ENCODE data around the gene CFTR.
"Not testable (repeated sequence)": the region's sequence is repeated elsewhere in the genome, so short reads cannot be mapped to it uniquely, and the experiment has no call there.

Gene CFTR

DNA sequence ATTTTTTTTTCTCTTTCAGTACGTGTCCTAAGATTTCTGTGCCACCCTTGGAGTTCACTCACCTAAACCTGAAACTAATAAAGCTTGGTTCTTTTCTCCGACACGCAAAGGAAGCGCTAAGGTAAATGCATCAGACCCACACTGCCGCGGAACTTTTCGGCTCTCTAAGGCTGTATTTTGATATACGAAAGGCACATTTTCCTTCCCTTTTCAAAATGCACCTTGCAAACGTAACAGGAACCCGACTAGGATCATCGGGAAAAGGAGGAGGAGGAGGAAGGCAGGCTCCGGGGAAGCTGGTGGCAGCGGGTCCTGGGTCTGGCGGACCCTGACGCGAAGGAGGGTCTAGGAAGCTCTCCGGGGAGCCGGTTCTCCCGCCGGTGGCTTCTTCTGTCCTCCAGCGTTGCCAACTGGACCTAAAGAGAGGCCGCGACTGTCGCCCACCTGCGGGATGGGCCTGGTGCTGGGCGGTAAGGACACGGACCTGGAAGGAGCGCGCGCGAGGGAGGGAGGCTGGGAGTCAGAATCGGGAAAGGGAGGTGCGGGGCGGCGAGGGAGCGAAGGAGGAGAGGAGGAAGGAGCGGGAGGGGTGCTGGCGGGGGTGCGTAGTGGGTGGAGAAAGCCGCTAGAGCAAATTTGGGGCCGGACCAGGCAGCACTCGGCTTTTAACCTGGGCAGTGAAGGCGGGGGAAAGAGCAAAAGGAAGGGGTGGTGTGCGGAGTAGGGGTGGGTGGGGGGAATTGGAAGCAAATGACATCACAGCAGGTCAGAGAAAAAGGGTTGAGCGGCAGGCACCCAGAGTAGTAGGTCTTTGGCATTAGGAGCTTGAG is at the start of gene CFTR:
CFTR (plus strand) TSS at position 801 of the 830 bp plus-strand sequence. CDS start 70 bp downstream, outside the sequence.
- H3K4me3 ChIP-seq (ENCODE audit: low read depth in 1 of 5, low read length in 5 of 5), result peak within 1 kb of the TSS; percentile 39 to 61 (median 56)
- no peaks in the 10 kb centered on the region for H3K36me3 ChIP-seq (ENCODE audit: control insufficient read depth in 5 of 5, insufficient read depth in 5 of 5, low read length in 5 of 5)
- H3K9me3 ChIP-seq (ENCODE audit: control insufficient read depth in 5 of 5, low read length in 5 of 5), result no peaks in the 10 kb centered on the region
- H3K27ac ChIP-seq (ENCODE audit: low read depth, low read length), result no peak within 1 kb of the TSS
- H3K4me1 ChIP-seq (ENCODE audit: control insufficient read depth in 5 of 5, insufficient read depth in 5 of 5, low read length in 5 of 5), result peaks cover 0 to 16% (median 9%) of the 10 kb centered on the region in 5 donors
- peaks cover 3 to 16% (median 10%) of the 10 kb centered on the region in 5 donors for H3K27me3 ChIP-seq (ENCODE audit: control insufficient read depth in 5 of 5, insufficient read depth in 4 of 5, low read length in 5 of 5)
- H3K9ac ChIP-seq (ENCODE audit: low read length in 5 of 5), result peak within 1 kb of the TSS in 1 of 5 donors; percentile 19

DNA sequence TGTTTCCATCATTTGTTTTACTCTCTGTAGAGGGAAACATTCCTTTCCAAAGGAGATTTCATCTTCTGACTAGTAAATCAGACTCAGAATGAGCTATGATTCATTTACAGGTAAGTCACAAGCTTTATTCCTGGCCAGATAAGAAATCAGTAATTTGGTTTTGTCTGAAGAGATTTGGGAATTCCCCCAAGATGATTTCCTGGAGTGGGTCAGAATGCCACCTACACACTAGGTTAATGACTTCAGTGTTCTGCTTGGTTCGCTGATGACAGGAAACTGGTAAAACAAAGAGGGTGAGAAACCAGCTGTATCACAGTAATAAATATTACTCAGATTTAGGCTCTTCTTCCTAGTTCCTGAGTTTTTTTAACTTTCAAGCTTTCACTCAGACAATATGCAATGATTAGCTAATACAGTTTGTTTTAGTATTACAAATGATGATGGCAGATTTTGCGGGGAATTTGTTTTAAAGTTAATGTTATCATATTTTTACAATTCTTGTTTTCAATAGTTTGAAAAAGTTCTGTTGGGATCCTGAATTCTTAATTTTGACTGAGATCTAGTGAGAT is 44.3 kb upstream of the CFTR start:
- no peaks in the 10 kb centered on the region for H3K4me1 ChIP-seq (ENCODE audit: control insufficient read depth in 5 of 5, insufficient read depth in 5 of 5, low read length in 5 of 5)
- no peak overlapping the region for H3K27ac ChIP-seq (ENCODE audit: low read depth, low read length)
- no peak overlapping the region for H3K9ac ChIP-seq (ENCODE audit: low read length in 5 of 5)
- no peaks in the 10 kb centered on the region for H3K36me3 ChIP-seq (ENCODE audit: control insufficient read depth in 5 of 5, insufficient read depth in 5 of 5, low read length in 5 of 5)
- no peak overlapping the region for H3K4me3 ChIP-seq (ENCODE audit: low read depth in 1 of 5, low read length in 5 of 5)
- no peaks in the 10 kb centered on the region for H3K27me3 ChIP-seq (ENCODE audit: control insufficient read depth in 5 of 5, insufficient read depth in 4 of 5, low read length in 5 of 5)
- no peaks in the 10 kb centered on the region for H3K9me3 ChIP-seq (ENCODE audit: control insufficient read depth in 5 of 5, low read length in 5 of 5)

DNA sequence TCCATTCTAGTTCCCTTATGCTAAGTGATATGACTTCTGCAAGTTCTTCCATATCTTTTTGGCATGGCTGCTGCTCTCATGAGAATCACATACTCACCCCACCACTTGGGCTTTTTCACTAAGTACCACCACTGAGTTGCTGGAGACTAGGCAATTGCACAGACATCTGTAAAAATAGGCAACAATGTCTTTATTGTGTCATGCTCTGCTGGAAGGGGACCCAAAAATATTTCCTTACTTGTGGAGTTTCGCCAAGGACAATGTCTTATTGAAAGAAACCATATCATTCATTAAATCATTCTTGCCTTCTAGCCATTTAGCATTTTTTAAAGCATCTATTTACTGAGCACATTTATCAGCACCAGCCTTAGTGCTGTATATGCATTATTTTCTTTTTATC is 35.2 kb upstream of the CFTR start:
- Histone ChIP-seq H3K27ac (ENCODE audit: low read depth, low read length) (no peak overlapping the region), H3K27me3 (ENCODE audit: control insufficient read depth in 5 of 5, insufficient read depth in 4 of 5, low read length in 5 of 5) (peaks cover 0 to 2% (median 0%) of the 10 kb centered on the region in 5 donors), H3K4me1 (ENCODE audit: control insufficient read depth in 5 of 5, insufficient read depth in 5 of 5, low read length in 5 of 5) (no peaks in the 10 kb centered on the region), H3K9me3 (ENCODE audit: control insufficient read depth in 5 of 5, low read length in 5 of 5) (peaks cover 0 to 6% (median 0%) of the 10 kb centered on the region in 5 donors), H3K36me3 (ENCODE audit: control insufficient read depth in 5 of 5, insufficient read depth in 5 of 5, low read length in 5 of 5) (no peaks in the 10 kb centered on the region), H3K9ac (ENCODE audit: low read length in 5 of 5) (no peak overlapping the region), H3K4me3 (ENCODE audit: low read depth in 1 of 5, low read length in 5 of 5) (no peak overlapping the region)

DNA sequence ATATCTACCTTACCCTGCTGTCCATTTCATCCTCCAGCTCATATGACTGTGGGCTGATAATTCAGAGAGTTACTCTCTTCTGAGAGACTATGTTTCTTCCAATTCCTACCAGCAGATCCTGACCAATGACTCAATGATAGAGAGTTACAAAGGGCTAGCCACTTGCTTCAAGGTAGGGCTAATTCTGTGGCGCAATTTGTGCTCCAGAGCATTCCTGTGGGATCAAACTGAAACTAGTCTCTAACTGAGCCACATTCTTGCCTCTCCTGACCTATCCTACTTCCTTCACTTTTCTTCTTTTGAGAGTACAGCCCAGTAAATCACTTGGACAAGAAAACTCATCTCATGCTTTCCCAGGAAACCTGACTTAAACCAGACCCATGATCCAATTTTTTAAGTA is 34.6 kb upstream of the CFTR start:
- H3K27ac ChIP-seq (ENCODE audit: low read depth, low read length), result no peak overlapping the region
- H3K4me1 ChIP-seq (ENCODE audit: control insufficient read depth in 5 of 5, insufficient read depth in 5 of 5, low read length in 5 of 5), result no peaks in the 10 kb centered on the region
- H3K9ac ChIP-seq (ENCODE audit: low read length in 5 of 5), result no peak overlapping the region
- H3K9me3 ChIP-seq (ENCODE audit: control insufficient read depth in 5 of 5, low read length in 5 of 5), result peaks cover 0 to 6% (median 0%) of the 10 kb centered on the region in 5 donors
- no peaks in the 10 kb centered on the region for H3K36me3 ChIP-seq (ENCODE audit: control insufficient read depth in 5 of 5, insufficient read depth in 5 of 5, low read length in 5 of 5)
- H3K27me3 ChIP-seq (ENCODE audit: control insufficient read depth in 5 of 5, insufficient read depth in 4 of 5, low read length in 5 of 5), result peaks cover 0 to 2% (median 0%) of the 10 kb centered on the region in 5 donors
- H3K4me3 ChIP-seq (ENCODE audit: low read depth in 1 of 5, low read length in 5 of 5), result no peak overlapping the region

DNA sequence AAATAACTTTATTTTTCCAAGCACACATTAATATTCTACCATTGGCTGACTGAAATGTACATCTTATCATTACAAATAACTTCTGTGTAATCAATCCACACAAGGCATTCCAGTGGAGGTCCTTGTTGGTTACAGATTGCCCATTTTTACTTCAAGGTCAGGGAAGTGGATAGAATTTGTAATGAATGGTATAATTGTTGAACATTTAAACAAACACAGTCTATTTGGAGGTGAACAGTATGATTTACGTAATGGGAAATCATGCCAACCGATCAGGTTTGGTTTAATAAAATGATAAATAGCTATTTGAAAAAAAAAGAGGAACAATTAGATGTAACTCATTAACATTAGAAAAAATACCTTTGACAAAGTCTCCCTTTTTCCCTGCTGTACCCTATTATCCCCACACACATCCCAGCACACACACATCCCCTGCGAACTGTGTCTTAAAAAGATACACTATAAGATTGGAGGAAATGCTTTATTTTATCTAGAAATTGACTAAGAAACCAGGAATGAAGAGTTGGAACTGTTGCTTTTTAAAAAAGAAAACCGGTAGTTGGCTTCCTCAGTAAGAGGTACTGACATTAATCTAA is 33.5 kb upstream of the CFTR start:
- Histone ChIP-seq H3K27ac (ENCODE audit: low read depth, low read length) (no peak overlapping the region), H3K9me3 (ENCODE audit: control insufficient read depth in 5 of 5, low read length in 5 of 5) (peaks cover 0 to 6% (median 0%) of the 10 kb centered on the region in 5 donors), H3K9ac (ENCODE audit: low read length in 5 of 5) (no peak overlapping the region), H3K27me3 (ENCODE audit: control insufficient read depth in 5 of 5, insufficient read depth in 4 of 5, low read length in 5 of 5) (peaks cover 0 to 2% (median 0%) of the 10 kb centered on the region in 5 donors), H3K36me3 (ENCODE audit: control insufficient read depth in 5 of 5, insufficient read depth in 5 of 5, low read length in 5 of 5) (no peaks in the 10 kb centered on the region), H3K4me1 (ENCODE audit: control insufficient read depth in 5 of 5, insufficient read depth in 5 of 5, low read length in 5 of 5) (no peaks in the 10 kb centered on the region), H3K4me3 (ENCODE audit: low read depth in 1 of 5, low read length in 5 of 5) (no peak overlapping the region)

DNA sequence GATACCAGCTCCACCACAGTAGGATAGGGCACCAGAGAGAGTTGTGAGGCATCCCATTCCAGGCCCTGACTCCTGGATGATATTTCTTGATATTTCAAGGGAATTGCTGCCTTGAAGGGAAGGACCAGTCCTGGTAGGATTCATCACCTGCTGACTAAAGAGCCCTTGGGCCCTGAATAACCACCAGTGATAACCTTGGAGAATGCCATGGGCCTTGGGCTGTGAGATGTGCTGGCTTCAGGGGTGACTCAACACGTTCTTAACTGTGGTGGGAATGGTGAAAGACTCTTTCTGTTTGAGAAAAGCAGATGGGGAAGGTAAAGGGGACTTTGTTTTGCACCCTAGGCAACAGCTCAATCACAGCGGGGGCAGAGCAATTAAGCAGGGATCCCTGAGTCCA is 31.2 kb upstream of the CFTR start:
- H3K4me1 ChIP-seq (ENCODE audit: control insufficient read depth in 5 of 5, insufficient read depth in 5 of 5, low read length in 5 of 5), result no peaks in the 10 kb centered on the region
- H3K27ac ChIP-seq (ENCODE audit: low read depth, low read length), result no peak overlapping the region
- H3K9ac ChIP-seq (ENCODE audit: low read length in 5 of 5), result no peak overlapping the region
- H3K27me3 ChIP-seq (ENCODE audit: control insufficient read depth in 5 of 5, insufficient read depth in 4 of 5, low read length in 5 of 5), result peaks cover 0 to 2% (median 0%) of the 10 kb centered on the region in 5 donors
- no peaks in the 10 kb centered on the region for H3K36me3 ChIP-seq (ENCODE audit: control insufficient read depth in 5 of 5, insufficient read depth in 5 of 5, low read length in 5 of 5)
- H3K4me3 ChIP-seq (ENCODE audit: low read depth in 1 of 5, low read length in 5 of 5), result no peak overlapping the region
- H3K9me3 ChIP-seq (ENCODE audit: control insufficient read depth in 5 of 5, low read length in 5 of 5), result peaks cover 0 to 6% (median 0%) of the 10 kb centered on the region in 5 donors

DNA sequence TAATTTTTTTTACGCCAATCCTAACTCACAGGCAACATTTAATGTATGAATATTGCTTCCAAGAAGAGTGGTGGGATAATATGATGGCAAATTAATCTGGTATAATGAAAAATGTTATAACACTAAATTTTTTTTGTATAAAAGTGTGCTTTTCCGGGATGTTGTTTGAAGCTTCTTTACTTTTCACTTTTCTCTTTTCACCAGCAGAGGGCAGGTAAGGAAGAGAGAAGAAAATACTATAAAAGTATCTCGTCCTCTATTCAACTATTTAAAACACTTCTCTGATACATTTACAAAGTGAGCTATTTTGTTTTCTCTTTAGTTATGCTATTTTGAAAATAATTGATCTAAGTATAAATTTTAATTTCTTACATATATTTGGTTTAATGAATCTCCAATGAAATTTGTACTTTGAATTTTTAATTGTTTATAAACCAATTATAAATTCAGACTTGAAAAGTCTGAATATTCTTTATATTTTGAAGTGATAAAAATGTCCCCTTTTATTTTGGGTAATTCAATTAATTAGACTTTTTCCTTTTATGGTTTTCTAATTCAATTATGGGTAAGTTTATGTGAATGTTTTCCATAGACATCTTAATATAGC is 20.7 kb upstream of the CFTR start:
- Histone ChIP-seq H3K27ac (ENCODE audit: low read depth, low read length) (no peak overlapping the region), H3K27me3 (ENCODE audit: control insufficient read depth in 5 of 5, insufficient read depth in 4 of 5, low read length in 5 of 5) (no peaks in the 10 kb centered on the region), H3K9ac (ENCODE audit: low read length in 5 of 5) (no peak overlapping the region), H3K4me1 (ENCODE audit: control insufficient read depth in 5 of 5, insufficient read depth in 5 of 5, low read length in 5 of 5) (no peaks in the 10 kb centered on the region), H3K36me3 (ENCODE audit: control insufficient read depth in 5 of 5, insufficient read depth in 5 of 5, low read length in 5 of 5) (no peaks in the 10 kb centered on the region), H3K4me3 (ENCODE audit: low read depth in 1 of 5, low read length in 5 of 5) (no peak overlapping the region), H3K9me3 (ENCODE audit: control insufficient read depth in 5 of 5, low read length in 5 of 5) (peaks cover 0 to 3% (median 0%) of the 10 kb centered on the region in 5 donors)

DNA sequence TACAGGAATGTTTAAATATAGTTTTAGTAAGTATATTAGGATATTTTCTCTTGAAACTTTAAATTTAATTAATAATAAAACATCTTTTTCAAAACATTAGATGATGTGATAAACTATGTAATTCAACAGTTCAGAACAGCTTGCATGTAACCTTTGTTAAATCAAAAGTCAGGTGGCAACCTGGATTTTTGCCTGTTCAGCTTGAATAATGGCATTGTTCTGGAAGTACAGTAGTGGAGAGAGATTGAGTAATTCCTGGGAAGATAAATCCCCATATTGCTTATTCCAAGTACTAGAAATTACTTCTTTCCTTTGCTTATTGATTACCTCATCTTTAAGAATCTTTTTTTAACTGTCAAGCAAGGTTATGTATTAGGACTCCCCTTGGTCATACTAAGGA is 20.1 kb upstream of the CFTR start:
- H3K4me3 ChIP-seq (ENCODE audit: low read depth in 1 of 5, low read length in 5 of 5), result no peak overlapping the region
- H3K27ac ChIP-seq (ENCODE audit: low read depth, low read length), result no peak overlapping the region
- H3K9ac ChIP-seq (ENCODE audit: low read length in 5 of 5), result no peak overlapping the region
- H3K9me3 ChIP-seq (ENCODE audit: control insufficient read depth in 5 of 5, low read length in 5 of 5), result peaks cover 0 to 3% (median 0%) of the 10 kb centered on the region in 5 donors
- H3K4me1 ChIP-seq (ENCODE audit: control insufficient read depth in 5 of 5, insufficient read depth in 5 of 5, low read length in 5 of 5), result no peaks in the 10 kb centered on the region
- H3K36me3 ChIP-seq (ENCODE audit: control insufficient read depth in 5 of 5, insufficient read depth in 5 of 5, low read length in 5 of 5), result no peaks in the 10 kb centered on the region
- no peaks in the 10 kb centered on the region for H3K27me3 ChIP-seq (ENCODE audit: control insufficient read depth in 5 of 5, insufficient read depth in 4 of 5, low read length in 5 of 5)

DNA sequence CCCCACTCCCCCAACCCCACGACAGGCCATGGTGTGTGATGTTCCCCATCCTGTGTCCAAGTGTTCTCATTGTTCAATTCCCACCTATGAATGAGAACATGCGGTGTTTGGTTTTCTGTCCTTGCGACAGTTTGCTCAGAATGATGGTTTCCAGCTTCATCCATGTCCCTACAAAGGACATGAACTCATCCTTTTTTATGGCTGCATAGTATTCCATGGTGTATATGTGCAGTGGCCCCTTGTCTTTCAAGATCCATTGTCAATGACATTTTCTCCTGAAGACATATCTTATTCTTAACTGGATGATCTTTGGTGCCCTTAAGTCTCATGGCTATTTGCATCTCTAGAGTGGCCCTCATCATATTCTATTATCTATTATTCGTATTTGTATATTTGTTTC is 19.0 kb upstream of the CFTR start:
- H3K27me3 ChIP-seq (ENCODE audit: control insufficient read depth in 5 of 5, insufficient read depth in 4 of 5, low read length in 5 of 5); H3K27ac ChIP-seq (ENCODE audit: low read depth, low read length); H3K36me3 ChIP-seq (ENCODE audit: control insufficient read depth in 5 of 5, insufficient read depth in 5 of 5, low read length in 5 of 5); H3K4me3 ChIP-seq (ENCODE audit: low read depth in 1 of 5, low read length in 5 of 5); H3K9me3 ChIP-seq (ENCODE audit: control insufficient read depth in 5 of 5, low read length in 5 of 5); H3K4me1 ChIP-seq (ENCODE audit: control insufficient read depth in 5 of 5, insufficient read depth in 5 of 5, low read length in 5 of 5); H3K9ac ChIP-seq (ENCODE audit: low read length in 5 of 5): not testable (repeated sequence)

DNA sequence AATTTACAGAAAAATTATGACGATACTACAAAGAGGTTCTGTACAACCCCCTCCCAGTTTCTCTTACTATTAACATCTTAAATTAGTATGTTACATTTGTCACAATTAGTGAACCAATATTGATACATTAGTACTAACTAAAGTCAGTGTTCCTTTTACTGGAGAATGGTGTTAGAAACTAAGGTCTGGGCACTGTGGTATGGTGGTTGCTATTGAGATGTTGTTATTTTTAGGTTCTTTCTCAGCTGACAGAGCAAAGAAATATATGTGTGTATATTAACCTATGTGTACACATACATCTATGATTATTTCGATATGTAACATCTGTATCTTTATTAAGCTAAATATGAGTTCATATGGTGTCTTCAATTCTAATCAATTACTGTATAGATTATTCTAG is 11.7 kb upstream of the CFTR start:
- H3K27ac ChIP-seq (ENCODE audit: low read depth, low read length), result no peak overlapping the region
- no peaks in the 10 kb centered on the region for H3K27me3 ChIP-seq (ENCODE audit: control insufficient read depth in 5 of 5, insufficient read depth in 4 of 5, low read length in 5 of 5)
- peaks cover 0 to under 1% (median 0%) of the 10 kb centered on the region in 5 donors for H3K9me3 ChIP-seq (ENCODE audit: control insufficient read depth in 5 of 5, low read length in 5 of 5)

More for the DNA sequence above, 11.7 kb upstream of the CFTR start:
- H3K36me3 ChIP-seq (ENCODE audit: control insufficient read depth in 5 of 5, insufficient read depth in 5 of 5, low read length in 5 of 5), result no peaks in the 10 kb centered on the region
- H3K9ac ChIP-seq (ENCODE audit: low read length in 5 of 5), result no peak overlapping the region
- no peak overlapping the region for H3K4me3 ChIP-seq (ENCODE audit: low read depth in 1 of 5, low read length in 5 of 5)
- H3K4me1 ChIP-seq (ENCODE audit: control insufficient read depth in 5 of 5, insufficient read depth in 5 of 5, low read length in 5 of 5), result peaks cover 0 to 15% (median 0%) of the 10 kb centered on the region in 5 donors

Data from subcutaneous abdominal adipose tissue (tissue), 5 donors.